ENCODE data around the gene C1orf232. TPM values are rescaled to one million over a fixed set of nuclear protein-coding genes. Genes with fewer than 3 reads are reported as not detected.
A peak's percentile ranks its signal among the peaks of the same experiment; 100 is the strongest.

Gene C1orf232
- total and polyA plus RNA-seq, 9 of the 15 experiments (the other 6 are each of a cell fraction or from before 2014, with no cell fraction given) = not detected

DNA sequence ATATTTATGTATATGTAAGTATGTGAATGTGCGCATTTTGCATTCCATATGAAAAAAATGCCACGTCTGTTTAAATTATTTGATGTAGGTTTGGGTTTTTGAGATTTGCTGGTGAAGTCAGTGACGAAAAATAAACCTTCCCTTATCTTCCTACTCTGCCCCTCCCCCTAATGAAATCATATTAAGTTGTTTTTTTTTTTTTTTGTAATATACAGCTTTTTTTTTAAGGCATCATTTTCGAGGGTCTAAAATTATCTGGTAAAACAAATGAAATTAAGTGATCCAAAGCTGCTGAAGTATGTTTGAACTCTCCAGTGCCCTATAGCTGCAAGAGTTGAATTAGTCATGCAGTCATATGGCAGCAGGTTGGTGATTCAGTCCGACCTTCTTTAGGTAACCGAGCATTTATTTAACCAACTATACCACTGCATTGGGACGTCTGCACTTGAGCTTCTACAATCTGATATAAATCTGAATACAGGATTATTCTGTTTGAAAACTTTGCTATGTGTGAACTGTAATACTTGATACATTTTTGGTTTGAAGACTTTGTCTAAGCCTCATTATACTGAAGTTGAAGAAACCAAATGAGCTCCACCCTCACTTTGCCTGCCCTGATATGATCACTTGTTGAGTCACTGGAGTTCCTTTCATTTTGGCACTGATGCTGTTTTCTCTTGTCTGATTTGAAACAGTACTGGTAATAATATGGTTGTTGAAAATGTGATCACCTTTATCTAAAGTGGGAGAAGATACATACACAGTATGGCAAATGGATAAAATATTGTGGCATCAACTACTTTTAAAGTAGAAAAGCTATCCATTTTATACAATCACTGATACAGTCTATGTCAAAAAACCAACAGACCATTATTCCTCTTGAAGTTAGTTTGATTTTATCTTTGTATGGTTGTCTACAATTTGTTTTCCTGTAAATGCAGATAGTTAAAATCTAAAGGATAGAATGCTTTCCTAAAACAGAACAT lies 45.5 kb downstream of the C1orf232 start (continued):
- peak; percentile 6; the same call in 1 of the 2 replicates for TF ChIP-seq ZNF23 (CRISPR knock-in tag; IDR thresholded peaks at IDR 0.05)
- peak; percentile 92 for TF ChIP-seq SMARCC2 (IDR thresholded peaks at IDR 0.05; ENCODE audit: low read depth)
- peak; percentile 75 for TF ChIP-seq EP300 (IDR thresholded peaks at IDR 0.05; ENCODE audit: low read length)
- peak; percentile 73 for TF ChIP-seq C11orf30 (IDR thresholded peaks at IDR 0.05; ENCODE audit: low read depth)
- no peak for TF ChIP-seq HNRNPK (IDR thresholded peaks at IDR 0.05; ENCODE audit: low read depth, low read length, poor library complexity, severe bottlenecking)
- TF ChIP-seq, protein P1, sequence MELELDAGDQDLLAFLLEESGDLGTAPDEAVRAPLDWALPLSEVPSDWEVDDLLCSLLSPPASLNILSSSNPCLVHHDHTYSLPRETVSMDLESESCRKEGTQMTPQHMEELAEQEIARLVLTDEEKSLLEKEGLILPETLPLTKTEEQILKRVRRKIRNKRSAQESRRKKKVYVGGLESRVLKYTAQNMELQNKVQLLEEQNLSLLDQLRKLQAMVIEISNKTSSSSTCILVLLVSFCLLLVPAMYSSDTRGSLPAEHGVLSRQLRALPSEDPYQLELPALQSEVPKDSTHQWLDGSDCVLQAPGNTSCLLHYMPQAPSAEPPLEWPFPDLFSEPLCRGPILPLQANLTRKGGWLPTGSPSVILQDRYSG (tag; conservative IDR thresholded peaks at IDR 0.05; ENCODE audit: low read depth) = 0 out of 2 replicates have a peak, but pooled peaks have one; percentile 69
- TF ChIP-seq ZBTB17 (CRISPR knock-in tag; IDR thresholded peaks at IDR 0.05) = peak; percentile 58; the same call in 1 of the 2 replicates
- no peak for TF ChIP-seq HNRNPUL1 (IDR thresholded peaks at IDR 0.05; ENCODE audit: low read length)
- no peak for TF ChIP-seq PHF21A (IDR thresholded peaks at IDR 0.05; ENCODE audit: borderline replicate concordance, low read depth)
- TF ChIP-seq HES1 (IDR thresholded peaks at IDR 0.05; ENCODE audit: low read depth) = no peak
- TF ChIP-seq ID3 (CRISPR knock-in tag; IDR thresholded peaks at IDR 0.05) = no peak
- peak; percentile 72 for TF ChIP-seq ID3 (tag; IDR thresholded peaks at IDR 0.05)
- TF ChIP-seq, protein P2, sequence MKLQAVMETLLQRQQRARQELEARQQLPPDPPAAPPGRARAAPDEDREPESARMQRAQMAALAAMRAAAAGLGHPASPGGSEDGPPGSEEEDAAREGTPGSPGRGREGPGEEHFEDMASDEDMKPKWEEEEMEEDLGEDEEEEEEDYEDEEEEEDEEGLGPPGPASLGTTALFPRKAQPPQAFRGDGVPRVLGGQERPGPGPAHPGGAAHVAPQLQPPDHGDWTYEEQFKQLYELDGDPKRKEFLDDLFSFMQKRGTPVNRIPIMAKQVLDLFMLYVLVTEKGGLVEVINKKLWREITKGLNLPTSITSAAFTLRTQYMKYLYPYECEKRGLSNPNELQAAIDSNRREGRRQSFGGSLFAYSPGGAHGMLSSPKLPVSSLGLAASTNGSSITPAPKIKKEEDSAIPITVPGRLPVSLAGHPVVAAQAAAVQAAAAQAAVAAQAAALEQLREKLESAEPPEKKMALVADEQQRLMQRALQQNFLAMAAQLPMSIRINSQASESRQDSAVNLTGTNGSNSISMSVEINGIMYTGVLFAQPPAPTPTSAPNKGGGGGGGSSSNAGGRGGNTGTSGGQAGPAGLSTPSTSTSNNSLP (IDR thresholded peaks at IDR 0.05; ENCODE audit: borderline replicate concordance, low read depth, low read length) = peak; percentile 92; the same call in 1 of the 2 replicates
- peak; percentile 67; the same call in 1 of the 2 replicates for TF ChIP-seq ZNF175 (CRISPR knock-in tag; IDR thresholded peaks at IDR 0.05; ENCODE audit: low read depth)
- TF ChIP-seq ZNF212 (CRISPR knock-in tag; IDR thresholded peaks at IDR 0.05) = no peak
- 0 out of 2 replicates have a peak, but pooled peaks have one; percentile 35 for TF ChIP-seq VEZF1 (CRISPR knock-in tag; IDR thresholded peaks at IDR 0.05)
- TF ChIP-seq MAZ (CRISPR knock-in tag; conservative IDR thresholded peaks at IDR 0.05 in 1 of 2, IDR thresholded peaks at IDR 0.05 in 1 of 2) = no peak
- TF ChIP-seq ZNF512 (tag; IDR thresholded peaks at IDR 0.05) = no peak
- TF ChIP-seq NFYB (IDR thresholded peaks at IDR 0.05; ENCODE audit: extremely low read depth, insufficient read length) = no peak
